ENCODE measurements around the gene FAM131B.

Gene FAM131B

GRCh38 chr7:143382126-143382790, 19.7 kb upstream of the FAM131B start:
- no peak for DNase-seq

DNA sequence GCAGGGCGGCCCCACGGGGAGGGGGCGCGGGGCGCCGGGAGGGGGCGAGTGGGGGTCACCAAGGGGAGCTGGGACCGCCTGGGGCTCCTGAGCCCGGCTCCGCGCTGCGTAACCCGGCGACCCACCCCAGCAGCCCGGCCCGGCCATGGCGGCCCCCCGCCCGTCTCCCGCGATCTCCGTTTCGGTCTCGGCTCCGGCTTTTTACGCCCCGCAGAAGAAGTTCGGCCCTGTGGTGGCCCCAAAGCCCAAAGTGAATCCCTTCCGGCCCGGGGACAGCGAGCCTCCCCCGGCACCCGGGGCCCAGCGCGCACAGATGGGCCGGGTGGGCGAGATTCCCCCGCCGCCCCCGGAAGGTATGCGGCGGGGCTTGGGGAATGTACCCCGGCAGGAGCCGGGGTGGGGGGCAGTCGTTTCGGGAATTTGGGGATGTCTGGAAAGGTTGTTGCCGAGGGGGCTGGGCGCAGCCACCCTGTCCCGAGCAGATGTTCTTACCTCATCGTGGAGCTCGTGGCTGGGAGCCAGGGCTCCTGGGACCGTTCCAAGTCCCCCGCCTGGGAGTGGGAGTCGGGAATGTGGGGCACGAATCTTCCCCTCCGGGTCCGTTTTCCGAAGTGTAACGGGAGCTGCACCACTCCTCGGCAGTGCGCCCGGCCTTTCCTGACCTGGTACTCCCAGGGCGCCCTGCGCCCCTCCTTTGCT, 19.1 kb upstream of the FAM131B start:
- DNase-seq, result peak; percentile 41

DNA sequence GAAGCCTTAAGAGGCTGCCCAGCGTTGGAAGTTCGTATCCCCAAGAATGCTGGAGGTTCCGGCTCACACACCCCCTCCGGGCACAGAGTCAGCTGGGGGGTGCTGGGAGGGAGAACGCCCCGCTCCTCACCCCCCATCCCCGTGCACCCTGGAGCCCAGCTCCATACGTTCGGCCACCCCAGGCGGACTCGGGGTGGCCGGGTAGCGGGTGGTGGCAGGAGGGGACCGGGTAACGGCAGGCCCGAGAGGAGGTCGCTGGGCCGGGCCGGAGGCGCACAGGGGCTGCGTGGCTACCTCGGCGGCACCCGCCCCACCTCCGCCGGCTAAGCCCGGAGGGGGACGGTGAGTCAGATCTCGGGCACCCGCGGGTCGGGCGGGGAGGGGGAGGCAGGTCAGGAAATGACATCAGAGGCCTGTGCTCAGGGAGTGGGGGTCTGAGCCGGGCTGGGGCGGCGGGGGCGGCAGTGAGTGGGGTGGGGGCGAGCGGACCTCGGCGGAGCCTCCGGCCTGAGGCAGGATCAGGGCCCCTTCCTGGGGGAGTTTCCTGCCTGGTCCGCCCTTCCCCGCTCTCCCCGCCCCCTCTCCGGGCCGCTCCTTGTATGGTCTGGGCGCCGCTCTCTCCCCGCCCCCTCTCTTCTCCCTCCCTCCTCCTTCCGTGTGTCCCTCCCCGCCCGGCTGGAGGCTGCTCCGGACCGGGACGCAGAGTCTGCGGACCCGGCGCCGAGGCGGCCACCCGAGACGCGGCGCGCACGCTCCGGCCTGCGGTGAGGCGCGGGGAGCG, 18.3 kb upstream of the FAM131B start, which contains the start of gene ZYX:
Gene ZYX (plus strand): TSS at position 700 of the 781 bp plus-strand sequence. CDS start 227 bp downstream, outside the sequence.
- DNase-seq, result peak; percentile 87

DNA sequence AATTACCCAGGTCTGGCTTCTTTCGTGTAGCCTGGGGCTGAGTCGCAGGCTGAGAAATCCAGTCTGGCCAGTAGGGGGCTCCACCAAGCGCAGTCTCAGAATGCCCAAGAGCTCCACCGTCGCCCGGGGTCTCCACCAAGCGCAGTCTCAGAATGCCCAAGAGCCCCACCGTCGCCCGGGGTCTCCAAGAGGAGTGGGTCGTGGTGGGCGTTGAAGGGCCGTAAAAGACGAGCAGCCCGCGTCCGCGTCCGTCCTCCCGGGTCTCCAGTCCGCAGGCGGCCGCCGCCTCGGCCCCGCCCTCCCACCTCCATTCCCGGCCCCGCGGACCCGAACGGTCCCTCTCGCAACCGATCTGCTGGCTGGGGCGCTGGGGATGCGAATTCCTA, 17.7 kb upstream of the FAM131B start:
- peak; percentile 63 for DNase-seq

DNA sequence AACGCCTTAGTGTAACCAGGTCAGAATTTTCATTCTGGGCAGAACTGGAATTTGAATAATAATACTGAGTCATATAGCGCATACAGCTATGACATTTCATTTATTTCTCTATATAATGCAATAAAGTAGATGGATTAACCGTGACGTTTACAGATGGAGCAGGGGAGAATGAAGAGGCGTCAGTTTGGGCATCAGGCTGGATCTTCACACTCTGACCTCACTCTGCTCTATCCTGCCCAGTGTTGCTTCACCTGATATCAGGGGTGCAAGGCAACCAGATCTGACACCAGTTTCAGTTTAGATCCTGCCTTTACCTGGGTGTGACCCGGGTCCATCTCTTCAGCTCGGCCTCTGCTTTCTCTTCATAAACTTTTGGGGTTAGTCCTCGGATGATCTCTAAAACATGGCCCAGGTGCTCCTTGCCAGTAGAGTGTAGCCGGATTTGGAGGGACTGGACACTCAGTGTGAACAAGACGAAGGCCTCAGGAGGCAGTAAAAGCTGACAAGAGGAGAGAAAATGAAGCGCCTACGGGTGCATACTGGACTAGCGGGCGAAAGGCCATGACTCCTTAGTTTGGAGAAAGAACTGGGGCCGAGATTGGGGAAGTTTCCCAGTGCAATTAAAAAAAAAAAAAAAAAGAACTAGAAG, 17.2 kb upstream of the FAM131B start:
- DNase-seq, result no peak

DNA sequence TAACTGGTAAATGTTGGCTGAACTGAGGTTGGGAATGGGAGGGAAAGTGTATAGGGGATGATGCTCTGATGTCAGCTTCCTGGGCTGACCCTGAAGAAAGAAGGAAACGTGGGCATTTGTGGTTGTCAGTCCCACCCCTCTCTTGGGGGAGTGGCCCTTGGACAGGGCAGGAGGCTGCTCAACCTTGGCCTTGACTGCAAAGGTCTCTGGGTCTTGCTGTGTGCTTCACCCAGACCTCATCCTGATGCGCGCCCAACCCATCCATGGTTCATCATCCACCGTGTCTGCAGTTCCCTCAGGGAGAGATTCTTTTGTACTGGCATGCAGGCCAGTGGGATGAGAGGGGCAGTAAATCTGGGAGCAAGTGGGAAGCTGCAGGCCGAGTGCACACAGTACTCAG, 13.9 kb upstream of the FAM131B start:
- no peak for DNase-seq

DNA sequence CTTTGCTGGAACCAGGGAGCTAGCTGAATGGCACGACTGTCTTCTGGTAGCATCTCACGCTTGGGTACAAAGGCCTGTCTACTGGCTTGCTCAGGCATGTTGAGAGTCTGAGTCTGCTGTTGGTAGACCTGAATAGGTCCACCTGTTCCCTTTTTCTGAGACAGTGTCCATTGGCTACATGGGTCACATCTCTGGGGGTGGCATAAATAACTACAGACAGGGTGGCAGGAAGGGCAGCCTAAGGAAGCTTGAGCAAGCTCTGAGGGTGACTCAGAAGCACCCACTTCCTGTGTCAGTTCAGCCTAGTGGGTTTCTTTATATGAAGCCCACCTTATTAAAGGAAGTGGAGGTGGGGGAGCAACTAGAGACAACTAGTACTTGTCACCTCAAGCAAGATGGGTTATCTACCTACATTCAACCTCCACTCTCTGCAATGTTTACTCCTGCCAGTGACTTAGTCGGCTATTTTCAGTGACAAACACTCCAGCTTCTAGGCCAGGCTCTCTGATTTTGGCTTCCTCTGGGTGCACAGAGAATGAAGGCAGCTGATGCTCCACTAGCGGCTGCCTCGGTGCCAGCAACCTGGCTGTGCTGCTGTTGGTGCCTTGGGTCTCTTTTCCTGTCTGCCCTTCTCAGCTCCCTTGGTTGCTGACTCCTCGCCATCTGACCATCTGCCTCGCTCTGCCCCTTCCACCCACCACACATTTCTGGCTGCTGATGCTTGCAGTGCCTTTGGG, 13.0 kb upstream of the FAM131B start:
- DNase-seq, result no peak

- no peak for DNase-seq
Measured at GRCh38 chr7:143374561-143374960, 12.0 kb upstream of the FAM131B start.

DNA sequence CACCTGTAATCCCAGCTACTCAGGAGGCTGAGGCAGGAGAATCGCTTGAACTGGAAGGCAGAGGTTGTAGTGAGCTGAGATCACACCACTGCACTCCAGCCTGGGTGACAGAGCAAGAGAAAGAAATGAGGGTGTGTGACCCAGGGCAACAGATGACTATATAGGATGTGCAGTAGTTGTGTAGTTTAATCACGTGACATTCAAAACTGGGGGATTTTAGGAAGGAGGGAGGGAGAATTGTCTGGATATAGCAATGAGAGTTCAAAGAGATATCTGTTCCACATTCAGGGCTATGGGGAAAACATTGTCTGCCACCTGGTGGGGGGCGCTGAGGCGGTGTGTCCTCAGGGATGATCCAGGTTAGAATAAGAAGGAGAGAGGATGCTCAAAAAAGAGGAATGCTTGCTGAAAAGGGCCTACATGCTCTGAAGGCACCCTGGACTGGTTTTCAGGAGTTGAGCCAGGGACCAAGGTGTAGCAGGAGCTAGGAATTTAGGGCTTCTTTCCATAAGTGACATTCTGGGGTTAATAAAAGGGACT, 10.8 kb upstream of the FAM131B start:
- no peak for DNase-seq

- DNase-seq, result no peak
Measured at GRCh38 chr7:143372070-143372469, 9.6 kb upstream of the FAM131B start.

- DNase-seq, result no peak
Measured at GRCh38 chr7:143369678-143370651, 7.5 kb upstream of the FAM131B start.

- no peak for DNase-seq
Measured at GRCh38 chr7:143368387-143368786, 5.9 kb upstream of the FAM131B start.

DNA sequence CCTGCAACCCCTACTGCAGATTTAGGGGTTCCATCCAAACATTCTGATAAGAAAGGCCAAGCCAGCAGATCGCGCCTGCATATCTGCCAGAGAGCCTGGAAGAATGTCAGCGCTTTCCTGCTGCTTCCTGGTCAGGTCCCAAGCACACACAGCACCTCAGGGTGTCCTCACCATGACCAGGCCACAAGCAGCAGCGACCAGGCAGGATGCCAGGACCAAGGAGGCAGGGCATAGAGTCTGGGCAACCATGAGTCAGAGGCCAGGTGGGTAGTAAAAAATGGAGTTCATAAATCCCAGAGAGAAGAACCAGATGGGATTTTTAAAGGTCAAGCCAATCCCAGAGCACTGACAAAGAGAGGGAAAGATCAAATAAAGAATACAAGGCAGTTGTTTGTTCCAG, 5.5 kb upstream of the FAM131B start:
- peak; percentile 32 for DNase-seq

GRCh38 chr7:143363016-143363937, 764 bp upstream of the FAM131B start:
- DNase-seq, result no peak

GRCh38 chr7:143361552-143362130, 872 bp downstream of the FAM131B start:
- no peak for DNase-seq

GRCh38 chr7:143360788-143361551, 1.5 kb downstream of the FAM131B start:
- no peak for DNase-seq

DNA sequence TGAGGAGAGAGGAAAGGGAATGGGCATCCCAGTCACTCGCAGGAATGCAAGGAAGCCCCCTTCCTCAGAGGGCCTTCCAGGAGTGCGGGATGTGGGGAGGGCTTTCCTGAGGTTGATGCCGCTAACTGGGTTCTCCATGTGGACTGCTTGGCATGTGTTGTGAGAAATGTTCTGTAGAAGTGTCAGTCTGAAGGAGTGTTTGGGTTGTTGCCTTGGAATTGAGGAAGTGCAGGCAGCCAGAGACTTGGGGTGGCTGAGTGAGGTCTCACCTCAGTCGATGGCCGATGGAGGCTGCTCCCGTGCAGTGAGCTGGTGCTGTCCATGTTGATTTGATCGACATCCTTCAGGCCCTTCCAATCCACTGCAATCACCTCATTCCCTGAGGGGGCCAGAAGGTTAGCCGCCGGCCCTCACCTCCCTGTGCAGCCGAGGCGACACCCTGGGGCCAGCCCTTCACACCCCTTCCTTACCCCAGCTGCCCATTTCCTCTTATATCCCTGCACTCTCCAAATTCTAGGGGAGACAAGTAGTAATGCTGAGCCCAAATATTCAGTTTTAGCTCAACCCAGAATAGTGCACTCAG, 2.7 kb downstream of the FAM131B start:
- DNase-seq, result no peak

GRCh38 chr7:143358626-143359025, 3.9 kb downstream of the FAM131B start:
- DNase-seq, result no peak
